HG03025 (cell line): ENCODE data around the gene SLC15A4.
"Not testable (repeated sequence)": the region's sequence is repeated elsewhere in the genome, so short reads cannot be mapped to it uniquely, and the experiment has no call there.

Source experiments
- ATAC-seq: cut with Tn5 transposase; IDR thresholded peaks from one replicate; pipeline ENCODE4 v1.9.1; 2021; ENCODE audit warnings: mild to moderate bottlenecking, moderate library complexity; ENCODE audit not compliant: unreplicated experiment, low FRiP score

The SLC15A4 gene

GRCh38 chr12:128846671-128847070 is 22.9 kb upstream of the SLC15A4 start:
- ATAC-seq, result not testable (repeated sequence)

- ATAC-seq, result no peak
Measured at GRCh38 chr12:128844031-128844635, 20.4 kb upstream of the SLC15A4 start.

- no peak for ATAC-seq
Measured at GRCh38 chr12:128843538-128843937, 19.8 kb upstream of the SLC15A4 start.

GRCh38 chr12:128842579-128842978 is 18.8 kb upstream of the SLC15A4 start:
- no peak for ATAC-seq

- ATAC-seq, result peak; percentile 88
Measured at GRCh38 chr12:128840862-128841468, 17.2 kb upstream of the SLC15A4 start.

GRCh38 chr12:128839885-128840284 is 16.1 kb upstream of the SLC15A4 start:
- ATAC-seq, result not testable (repeated sequence)

GRCh38 chr12:128833418-128833817 is 9.7 kb upstream of the SLC15A4 start:
- ATAC-seq, result no peak

GRCh38 chr12:128830505-128830893 is 6.7 kb upstream of the SLC15A4 start:
- peak; percentile 42 for ATAC-seq

- ATAC-seq, result peak; percentile 96
Measured at GRCh38 chr12:128829861-128830504, 6.2 kb upstream of the SLC15A4 start.

GRCh38 chr12:128827724-128828123 is 4.0 kb upstream of the SLC15A4 start:
- ATAC-seq, result no peak

- ATAC-seq, result no peak
Measured at GRCh38 chr12:128825835-128826234, 2.1 kb upstream of the SLC15A4 start.

- ATAC-seq, result peak; percentile 24
Measured at GRCh38 chr12:128823216-128823915, 392 bp downstream of the SLC15A4 start.

GRCh38 chr12:128820723-128821432 is 2.9 kb downstream of the SLC15A4 start:
- ATAC-seq, result peak; percentile 60

- no peak for ATAC-seq
Measured at GRCh38 chr12:128820253-128820652, 3.5 kb downstream of the SLC15A4 start.

- no peak for ATAC-seq
Measured at GRCh38 chr12:128819293-128820144, 4.2 kb downstream of the SLC15A4 start.

- ATAC-seq, result peak; percentile 31
Measured at GRCh38 chr12:128818065-128819022, 5.4 kb downstream of the SLC15A4 start.

- ATAC-seq, result no peak
Measured at GRCh38 chr12:128817111-128818015, 6.4 kb downstream of the SLC15A4 start.

GRCh38 chr12:128816643-128816920 is 7.2 kb downstream of the SLC15A4 start:
- no peak for ATAC-seq
